Measurements from ENCODE around the gene OSER1. TPM values are rescaled to one million over a fixed set of nuclear protein-coding genes. Genes with fewer than 3 reads are reported as not detected.
A peak's percentile ranks its signal among the peaks of the same experiment; 100 is the strongest.
"Not testable (repeated sequence)": the region's sequence is repeated elsewhere in the genome, so short reads cannot be mapped to it uniquely, and the experiment has no call there.

The OSER1 gene
- total and polyA plus RNA-seq, 9 of the 15 experiments (the other 6 are each of a cell fraction or from before 2014, with no cell fraction given) = 15.5 to 57.3 (median 19.9) TPM

- ChIA-PET POLR2A (interaction anchor here (0.8 to 1.7 kb wide), 5 partner anchors 10 to 74 kb away, joined by 3 to 7 read pairs (median 4); no protein-coding TSS in a partner anchor), CTCF (ENCODE audit: low intra/inter-chr PET ratio) (interaction anchor here (0.5 to 3.5 kb wide), 4 partner anchors 73 to 672 kb away, joined by 3 to 38 read pairs (median 4); no protein-coding TSS in a partner anchor)
- BruUV-seq (replicated peaks); H3K9me3 ChIP-seq (replicated peaks; ENCODE audit: control insufficient read depth, insufficient read depth, low read depth, low read length); H3K27ac ChIP-seq (ENCODE audit: extremely low read depth, low read depth, low read length); H3K9me1 ChIP-seq (ENCODE audit: control insufficient read depth, insufficient read depth, low read length); H3K36me3 ChIP-seq (ENCODE audit: control insufficient read depth, insufficient read depth, low read length); H3K4me3 ChIP-seq; H3K4me1 ChIP-seq (replicated peaks in 1 of 2; ENCODE audit: control insufficient read depth in 2 of 2, insufficient read depth in 2 of 2, low read length in 2 of 2); H3K79me2 ChIP-seq (ENCODE audit: control insufficient read depth, insufficient read depth, low read length); H3K4me2 ChIP-seq (ENCODE audit: insufficient read depth, low read length); H3K9ac ChIP-seq (ENCODE audit: insufficient read depth in 1 of 2, low read depth in 2 of 2, low read length in 2 of 2); H4K20me1 ChIP-seq (replicated peaks; ENCODE audit: control insufficient read depth, insufficient read depth, low read length); H2AFZ ChIP-seq (ENCODE audit: low read depth, low read length); in situ Hi-C loops (cut with MboI): not testable (repeated sequence)
- peak; percentile 91 for FAIRE-seq
- peak; percentile 56 to 75 (median 57) for DNase-seq (ENCODE audit: extremely low read depth in 1 of 4, low spot score in 3 of 4)
- intact Hi-C loops (cut with micrococcal nuclease) = loop anchor here (1.0 kb wide), 1 partner anchor 74 kb away; no protein-coding TSS in a partner anchor
- H3K27me3 ChIP-seq (ENCODE audit: control insufficient read depth in 2 of 2, insufficient read depth in 2 of 2, low read length in 2 of 2) = peaks cover 16 to 37% of the 10 kb centered on the region in 2 experiments; a peak in 3 of 5 replicates
- ATAC-seq = peak; percentile 82
- 7% methylated on average over 15 of the region's 15 CpGs for WGBS (ENCODE audit: insufficient coverage, low coverage, missing lambda C conversion rate)
- TF ChIP-seq RAD21 (CRISPR knock-in tag; conservative IDR thresholded peaks at IDR 0.05 in 1 of 2, IDR thresholded peaks at IDR 0.05 in 1 of 2) (peak; percentile 72 to 88), DEAF1 (CRISPR knock-in tag; IDR thresholded peaks at IDR 0.05) (peak; percentile 49; the same call in 1 of the 2 replicates), ARID2 (IDR thresholded peaks at IDR 0.05) (0 out of 2 replicates have a peak, but pooled peaks have one; percentile 6), STAG1 (CRISPR knock-in tag; IDR thresholded peaks at IDR 0.05; ENCODE audit: borderline replicate concordance) (peak; percentile 24; the same call in 1 of the 2 replicates), CTCF (IDR thresholded peaks at IDR 0.05 in 2 of 3, conservative IDR thresholded peaks at IDR 0.05 in 1 of 3; ENCODE audit: insufficient read depth in 2 of 3, low read depth in 1 of 3, low read length in 3 of 3) (peak; percentile 74 to 89 (median 78)), SMC3 (conservative IDR thresholded peaks at IDR 0.05; ENCODE audit: insufficient read depth, low read depth, low read length) (peak; percentile 79), KLF16 (IDR thresholded peaks at IDR 0.05) (peak; percentile 27; the same call in 1 of the 2 replicates), RB1 (IDR thresholded peaks at IDR 0.05; ENCODE audit: low read depth) (peak; percentile 91)
Observed at GRCh38 chr20:44190197-44190852, 20.2 kb downstream of the OSER1 start.
